HG02852 (cell line): ENCODE data around the gene CDH6.

ENCODE experiments used
- ATAC-seq: cut with Tn5 transposase; IDR thresholded peaks from one replicate; pipeline ENCODE4 v1.9.1; 2021; ENCODE audit warnings: mild to moderate bottlenecking, moderate library complexity; ENCODE audit not compliant: unreplicated experiment

Gene CDH6

GRCh38 chr5:31193591-31194467 is at the start of gene CDH6:
Gene CDH6 (plus strand): TSS chr5:31193686. CDS start chr5:31267474, 73,788 bp downstream.
- ATAC-seq = no peak

DNA sequence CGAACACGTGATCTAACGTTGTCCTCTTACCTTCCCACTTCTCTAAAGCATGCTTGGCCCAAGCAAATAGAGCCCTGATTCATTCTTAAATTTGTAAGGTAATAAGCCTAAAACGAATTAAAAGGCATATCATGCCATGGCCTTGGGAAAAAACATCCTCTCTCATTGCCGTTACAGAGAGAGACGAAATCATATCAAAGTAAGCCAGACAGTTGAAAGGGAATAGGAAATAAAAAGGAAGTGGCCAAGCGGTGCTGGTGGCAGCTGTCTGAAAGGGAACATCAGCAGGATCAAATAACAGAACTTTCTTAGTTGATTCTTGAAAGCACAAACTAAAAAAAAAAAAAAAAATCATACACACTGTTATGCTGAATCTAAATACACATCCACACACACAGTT is 49.1 kb upstream of the CDH6 start:
- ATAC-seq = no peak

DNA sequence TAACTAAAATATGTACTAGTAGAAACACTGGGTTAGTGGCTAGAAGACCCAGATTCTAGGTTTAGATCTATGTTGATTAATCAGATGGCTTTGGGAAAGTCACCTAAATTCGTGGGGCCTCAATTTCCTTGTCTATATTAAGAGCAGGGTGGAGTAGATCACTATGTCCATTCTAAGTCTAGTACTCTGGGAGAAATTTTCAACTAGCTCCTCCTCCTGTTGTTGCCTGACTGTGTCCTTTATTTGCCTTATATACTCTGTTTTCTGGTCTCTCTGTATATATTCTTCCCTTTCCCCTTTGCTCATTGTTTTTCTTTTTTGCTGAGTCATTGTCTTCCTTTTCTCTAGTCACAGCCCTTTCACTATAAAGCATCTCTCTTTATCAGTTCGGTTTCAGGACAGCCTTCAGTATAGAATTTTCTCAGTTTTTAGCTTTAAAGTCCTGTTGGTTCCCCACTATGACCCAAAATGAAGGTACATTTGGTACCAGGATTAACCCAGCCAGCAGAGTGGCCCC is 44.5 kb upstream of the CDH6 start:
- ATAC-seq = no peak

- no peak for ATAC-seq
These were observed 40.0 kb upstream of the CDH6 start for GRCh38 chr5:31153521-31153920.

DNA sequence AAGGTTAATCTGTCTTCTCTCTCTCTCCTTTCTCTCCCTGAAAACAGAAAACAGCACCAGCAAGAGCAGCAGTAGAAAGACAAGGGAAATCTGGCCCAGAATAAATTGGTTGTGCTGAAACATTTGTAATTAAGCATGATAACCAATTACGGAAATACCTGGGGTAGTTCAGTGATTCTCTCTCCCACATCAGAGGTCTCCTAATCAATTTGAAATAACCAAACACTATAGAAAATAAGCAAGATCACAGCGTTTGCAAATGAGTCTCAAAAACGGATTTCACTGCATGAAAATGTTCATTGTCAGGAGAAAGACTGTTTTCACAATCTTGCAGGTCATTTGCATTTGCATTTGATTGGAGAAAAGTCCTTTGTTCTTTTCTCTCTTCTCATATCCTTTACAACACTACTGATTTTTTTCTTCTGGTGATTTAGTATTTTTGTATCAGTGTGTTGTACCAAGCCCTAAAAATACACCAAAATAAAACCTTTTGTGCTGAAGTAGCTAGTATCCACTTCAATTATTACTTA is 36.8 kb upstream of the CDH6 start:
- ATAC-seq = no peak

GRCh38 chr5:31157720-31158119 is 35.8 kb upstream of the CDH6 start:
- ATAC-seq = no peak

- ATAC-seq = no peak
These were observed 34.8 kb upstream of the CDH6 start for GRCh38 chr5:31158686-31159085.

GRCh38 chr5:31161781-31162181 is 31.7 kb upstream of the CDH6 start:
- no peak for ATAC-seq

DNA sequence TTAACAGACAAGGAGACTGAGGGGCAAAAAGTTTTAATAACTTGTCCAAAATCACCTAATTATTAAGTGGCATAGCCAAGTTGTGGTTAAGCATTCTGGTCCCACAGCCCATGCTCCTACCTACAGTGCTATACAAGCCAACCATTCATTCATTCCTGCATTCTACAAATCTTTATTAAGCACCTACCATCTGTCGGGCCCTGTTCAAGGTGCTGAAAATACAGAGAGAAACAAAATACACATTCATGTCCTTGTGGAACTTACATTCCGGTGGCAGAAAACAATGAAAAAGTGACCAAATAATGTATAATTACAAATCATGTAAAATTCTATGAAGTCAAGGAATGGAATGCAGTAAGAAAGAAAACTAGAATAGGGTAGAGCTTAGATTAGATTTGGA is 27.8 kb upstream of the CDH6 start:
- ATAC-seq = no peak

- no peak for ATAC-seq
These were observed 24.1 kb upstream of the CDH6 start for GRCh38 chr5:31169379-31169778.

- no peak for ATAC-seq
These were observed 20.6 kb upstream of the CDH6 start for GRCh38 chr5:31172881-31173280.

DNA sequence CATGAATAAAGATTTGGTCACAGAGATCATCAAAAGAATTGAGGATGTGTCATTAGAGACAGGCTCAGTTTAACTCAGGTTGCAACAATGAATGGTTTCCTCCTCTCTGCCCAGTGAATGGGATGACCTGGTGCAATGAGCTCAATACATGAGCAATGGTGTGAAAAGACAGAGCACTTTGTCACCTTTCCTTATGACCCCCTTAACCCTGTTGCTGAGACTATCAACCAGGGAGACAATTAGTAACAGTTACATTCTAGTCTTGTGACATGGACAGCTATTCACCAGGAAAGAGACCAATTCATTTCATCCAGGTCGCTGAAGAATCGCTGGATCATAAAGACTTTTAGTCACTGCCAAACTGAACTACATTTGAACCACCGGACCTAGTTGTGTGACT is 19.9 kb upstream of the CDH6 start:
- no peak for ATAC-seq

DNA sequence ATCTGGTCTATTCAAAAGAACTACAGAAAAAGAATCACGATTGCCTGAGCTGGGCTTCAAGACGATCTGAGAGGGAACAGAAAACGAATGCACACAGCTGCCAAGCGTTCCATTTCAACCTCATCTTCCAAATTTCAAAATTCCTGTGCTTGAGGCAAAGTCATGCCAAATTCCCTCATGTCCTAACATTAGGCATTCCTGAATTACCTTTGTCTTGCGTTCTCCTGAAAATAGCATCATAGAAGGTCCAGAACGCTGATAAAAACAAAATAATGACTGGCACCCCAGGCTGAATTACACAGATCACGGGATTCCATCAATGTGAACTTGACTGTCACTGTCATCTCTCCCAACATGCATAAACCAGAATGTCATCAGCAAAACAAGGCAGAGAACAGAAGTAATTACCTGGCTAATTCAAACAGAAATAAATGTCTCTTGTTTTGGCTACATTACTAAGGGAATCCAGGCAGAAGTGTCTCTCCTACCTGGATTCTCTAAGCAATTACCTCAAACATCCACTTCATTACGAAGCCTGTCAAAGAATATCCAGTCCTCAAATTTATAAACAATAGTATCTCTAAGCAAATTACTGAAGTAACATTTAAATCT is 12.0 kb upstream of the CDH6 start:
- ATAC-seq = no peak

GRCh38 chr5:31182136-31182535 is 11.3 kb upstream of the CDH6 start:
- no peak for ATAC-seq

GRCh38 chr5:31185951-31186350 is 7.5 kb upstream of the CDH6 start:
- no peak for ATAC-seq

DNA sequence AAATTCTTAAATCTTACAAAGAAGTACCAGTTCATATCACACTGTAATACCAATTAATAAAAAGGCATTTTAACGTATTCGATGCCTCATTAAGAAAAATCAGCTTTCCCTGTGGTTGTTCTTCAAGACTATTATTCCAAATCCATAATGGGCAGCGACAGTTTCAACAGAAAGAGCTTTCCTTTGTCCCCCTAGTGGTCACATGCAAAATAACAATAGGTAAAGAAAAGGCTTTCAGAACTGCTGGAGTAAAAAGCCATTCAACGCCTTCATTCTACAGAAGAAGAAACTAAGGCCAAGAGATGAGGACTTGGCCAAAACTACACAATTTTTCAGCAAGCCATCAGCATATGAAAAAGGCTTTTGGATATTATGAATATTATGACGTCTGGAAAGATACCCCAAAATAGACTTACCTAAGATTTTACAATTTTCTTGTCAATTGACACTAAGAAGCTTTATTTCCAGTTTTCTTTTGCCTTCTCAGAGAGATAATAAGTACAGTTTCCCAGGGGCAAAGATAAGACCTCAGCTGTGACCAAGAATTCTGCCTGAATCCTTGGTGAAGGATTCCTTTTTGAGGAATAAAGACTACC is 6.7 kb upstream of the CDH6 start:
- ATAC-seq = no peak

DNA sequence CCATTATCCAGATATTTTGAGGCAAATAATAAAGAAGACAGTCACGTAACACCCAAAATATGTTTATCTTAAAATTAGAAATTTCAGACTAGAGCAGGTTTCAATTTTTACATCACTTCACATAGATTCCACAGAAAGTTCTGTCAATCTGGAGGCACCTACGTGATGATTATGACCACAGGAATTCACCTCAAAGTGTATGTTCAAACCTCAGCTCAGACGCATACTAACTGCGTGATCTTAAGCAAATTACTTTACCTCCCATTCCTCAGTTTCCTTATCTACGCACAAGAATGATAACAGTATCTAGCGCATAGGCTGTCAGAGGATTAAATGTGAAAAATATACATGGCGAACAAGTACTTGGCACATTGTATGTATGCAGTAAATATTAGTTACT is 5.9 kb upstream of the CDH6 start:
- no peak for ATAC-seq

- no peak for ATAC-seq
These were observed 1.0 kb upstream of the CDH6 start for GRCh38 chr5:31192442-31192841.

DNA sequence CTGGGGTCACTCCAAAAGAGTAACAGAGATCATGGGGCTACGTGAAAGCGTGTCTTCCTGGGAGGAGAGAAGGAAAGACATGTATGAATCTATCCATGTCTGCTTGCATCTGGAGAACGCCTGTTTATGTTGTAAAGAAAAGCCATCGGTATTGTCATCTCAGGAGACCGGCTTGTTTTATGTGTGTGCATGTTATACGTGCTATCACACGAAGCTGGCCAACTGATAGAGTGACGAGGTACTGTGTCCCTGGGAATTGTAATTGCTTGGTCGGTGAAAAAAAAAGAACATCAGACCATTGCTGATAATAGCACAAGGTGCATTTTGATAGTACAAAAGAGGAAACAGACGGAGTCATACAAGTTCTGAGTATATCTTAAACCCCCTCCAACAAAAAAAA is 370 bp upstream of the CDH6 start:
- no peak for ATAC-seq

GRCh38 chr5:31194468-31194813 is 955 bp downstream of the CDH6 start:
- no peak for ATAC-seq

GRCh38 chr5:31194892-31195555 is 1.5 kb downstream of the CDH6 start:
- ATAC-seq = no peak
